Stimulated activated naive B cell treated with anti-CD40 and anti-IgM and Interleukin-4, amounts not matched to agents 10 μg/mL and 1 μg/mL and 100 μg/mL, for 72 hours (primary cell): Measurements from ENCODE around the gene GRIN1.

Source experiments
- ATAC-seq, 2 donors: fragments of 150-1000 bp; cut with Tn5 transposase; replicated peaks; 2 replicates each; pipeline ENCODE4 v1.10.0; 2021; ENCODE audit warnings: moderate library complexity in 1 of 2
- DNase-seq: peaks from one replicate; pipeline ENCODE4 v3.0.0; 2021
- H3K27ac Mint-ChIP-seq: one replicate; pipeline ENCODE4 v1.8.0; 2022; ENCODE audit warnings: mild to moderate bottlenecking, mixed read lengths
- H3K27me3 Mint-ChIP-seq, 2 donors: one replicate each; pipeline ENCODE4 v1.8.0; 2022; ENCODE audit warnings: mixed read lengths in 2 of 2
- H3K36me3 Mint-ChIP-seq, 2 donors: one replicate each; pipeline ENCODE4 v1.8.0; 2022; ENCODE audit warnings: mixed read lengths in 2 of 2, mild to moderate bottlenecking in 1 of 2
- H3K4me1 Mint-ChIP-seq, 2 donors: one replicate each; pipeline ENCODE4 v1.8.0; 2022; ENCODE audit warnings: mixed read lengths in 2 of 2, mild to moderate bottlenecking in 1 of 2
- H3K4me3 Mint-ChIP-seq, 2 donors: one replicate each; pipeline ENCODE4 v1.8.0; 2022; ENCODE audit warnings: mild to moderate bottlenecking in 2 of 2, mixed read lengths in 2 of 2, moderate library complexity in 1 of 2
- H3K9me3 Mint-ChIP-seq, 2 donors: one replicate each; pipeline ENCODE4 v1.8.0; 2022; ENCODE audit warnings: mixed read lengths in 2 of 2, mild to moderate bottlenecking in 1 of 2

GRIN1 gene

GRCh38 chr9:137138722-137139467 lies at the start of gene GRIN1:
TSS of gene GRIN1 (plus strand) at chr9:137139154. CDS start at chr9:137139487, 333 bp downstream.
- H3K27me3 Mint-ChIP-seq, result peaks cover 73 to 75% of the 10 kb centered on the region in 2 donors
- no peaks in the 10 kb centered on the region for H3K9me3 Mint-ChIP-seq
- no peaks in the 10 kb centered on the region for H3K36me3 Mint-ChIP-seq
- peaks cover 11 to 12% of the 10 kb centered on the region in 2 donors for H3K4me1 Mint-ChIP-seq
- H3K27ac Mint-ChIP-seq, result peak within 1 kb of the TSS; percentile 78
- DNase-seq (no peak), ATAC-seq (peak in 1 of 2 donors; percentile 41)
- peak within 1 kb of the TSS in 1 of 2 donors; percentile 26 for H3K4me3 Mint-ChIP-seq

- Mint-ChIP-seq H3K9me3 (no peaks in the 10 kb centered on the region), H3K27ac (no peak overlapping the region), H3K4me1 (peaks cover 25 to 42% of the 10 kb centered on the region in 2 donors), H3K4me3 (no peak overlapping the region), H3K36me3 (peaks cover 21 to 37% of the 10 kb centered on the region in 2 donors), H3K27me3 (no peaks in the 10 kb centered on the region)
- no peak for ATAC-seq
- DNase-seq, result no peak
Observed at GRCh38 chr9:137089232-137089947, 49.6 kb upstream of the GRIN1 start.

GRCh38 chr9:137095664-137096517 lies 43.1 kb upstream of the GRIN1 start:
- no peaks in the 10 kb centered on the region for H3K27me3 Mint-ChIP-seq
- H3K36me3 Mint-ChIP-seq, result peaks cover 30 to 48% of the 10 kb centered on the region in 2 donors
- DNase-seq, result no peak
- peaks cover 4% of the 10 kb centered on the region in 2 donors for H3K4me1 Mint-ChIP-seq
- peak overlapping the region; percentile 42 for H3K27ac Mint-ChIP-seq
- H3K9me3 Mint-ChIP-seq, result no peaks in the 10 kb centered on the region
- peak; percentile 80 to 95 for ATAC-seq
- peak overlapping the region; percentile 50 to 56 for H3K4me3 Mint-ChIP-seq

- H3K36me3 Mint-ChIP-seq, result peaks cover 25 to 44% of the 10 kb centered on the region in 2 donors
- H3K27ac Mint-ChIP-seq, result no peak overlapping the region
- ATAC-seq (no peak), DNase-seq (no peak)
- H3K27me3 Mint-ChIP-seq, result no peaks in the 10 kb centered on the region
- no peaks in the 10 kb centered on the region for H3K9me3 Mint-ChIP-seq
- H3K4me1 Mint-ChIP-seq, result peaks cover 0 to 4% of the 10 kb centered on the region in 2 donors
- no peak overlapping the region for H3K4me3 Mint-ChIP-seq
Observed at GRCh38 chr9:137096785-137097546, 42.0 kb upstream of the GRIN1 start.

GRCh38 chr9:137097761-137098462 lies 41.0 kb upstream of the GRIN1 start:
- H3K4me1 Mint-ChIP-seq, result peaks cover 0 to 4% of the 10 kb centered on the region in 2 donors
- DNase-seq, result no peak
- H3K27ac Mint-ChIP-seq, result no peak overlapping the region
- H3K4me3 Mint-ChIP-seq, result no peak overlapping the region
- H3K9me3 Mint-ChIP-seq, result no peaks in the 10 kb centered on the region
- H3K36me3 Mint-ChIP-seq, result peaks cover 24 to 40% of the 10 kb centered on the region in 2 donors
- ATAC-seq, result no peak
- no peaks in the 10 kb centered on the region for H3K27me3 Mint-ChIP-seq

- Mint-ChIP-seq H3K36me3 (peaks cover 23 to 37% of the 10 kb centered on the region in 2 donors), H3K4me1 (peaks cover 0 to 4% of the 10 kb centered on the region in 2 donors), H3K4me3 (no peak overlapping the region), H3K27ac (no peak overlapping the region), H3K9me3 (no peaks in the 10 kb centered on the region), H3K27me3 (no peaks in the 10 kb centered on the region)
- DNase-seq (no peak), ATAC-seq (no peak)
Observed at GRCh38 chr9:137099231-137099630, 39.7 kb upstream of the GRIN1 start.

- peaks cover 0 to 3% of the 10 kb centered on the region in 2 donors for H3K4me1 Mint-ChIP-seq
- DNase-seq (no peak), ATAC-seq (no peak)
- peaks cover 14 to 23% of the 10 kb centered on the region in 2 donors for H3K36me3 Mint-ChIP-seq
- H3K9me3 Mint-ChIP-seq, result no peaks in the 10 kb centered on the region
- H3K27ac Mint-ChIP-seq, result no peak overlapping the region
- H3K4me3 Mint-ChIP-seq, result no peak overlapping the region
- H3K27me3 Mint-ChIP-seq, result no peaks in the 10 kb centered on the region
Observed at GRCh38 chr9:137103206-137103999, 35.6 kb upstream of the GRIN1 start.

- Mint-ChIP-seq H3K27me3 (no peaks in the 10 kb centered on the region), H3K27ac (no peak overlapping the region)
- ATAC-seq, result no peak
Observed at GRCh38 chr9:137105814-137106661, 32.9 kb upstream of the GRIN1 start.

GRCh38 chr9:137106662-137107250 lies 32.2 kb upstream of the GRIN1 start:
- ATAC-seq, result no peak
- peaks cover 23 to 25% of the 10 kb centered on the region in 2 donors for H3K36me3 Mint-ChIP-seq
- no peak overlapping the region for H3K27ac Mint-ChIP-seq
- DNase-seq, result no peak
- no peaks in the 10 kb centered on the region for H3K9me3 Mint-ChIP-seq
- no peak overlapping the region for H3K4me3 Mint-ChIP-seq
- H3K4me1 Mint-ChIP-seq, result no peaks in the 10 kb centered on the region
- no peaks in the 10 kb centered on the region for H3K27me3 Mint-ChIP-seq

More at GRCh38 chr9:137105814-137106661, 32.9 kb upstream of the GRIN1 start:
- Mint-ChIP-seq H3K36me3 (peaks cover 20 to 24% of the 10 kb centered on the region in 2 donors), H3K4me3 (no peak overlapping the region), H3K4me1 (no peaks in the 10 kb centered on the region), H3K9me3 (no peaks in the 10 kb centered on the region)
- no peak for DNase-seq

GRCh38 chr9:137107312-137107921 lies 31.5 kb upstream of the GRIN1 start:
- Mint-ChIP-seq H3K36me3 (peaks cover 23 to 25% of the 10 kb centered on the region in 2 donors), H3K4me1 (no peaks in the 10 kb centered on the region), H3K27ac (no peak overlapping the region), H3K9me3 (no peaks in the 10 kb centered on the region), H3K4me3 (no peak overlapping the region), H3K27me3 (no peaks in the 10 kb centered on the region)
- no peak for DNase-seq
- peak in 1 of 2 donors; percentile 15 for ATAC-seq

GRCh38 chr9:137107982-137108381 lies 31.0 kb upstream of the GRIN1 start:
- peak in 1 of 2 donors; percentile 8 for ATAC-seq
- Mint-ChIP-seq H3K9me3 (no peaks in the 10 kb centered on the region), H3K36me3 (peaks cover 23 to 28% of the 10 kb centered on the region in 2 donors), H3K27ac (no peak overlapping the region), H3K4me3 (no peak overlapping the region), H3K27me3 (no peaks in the 10 kb centered on the region), H3K4me1 (peaks cover 0 to 2% of the 10 kb centered on the region in 2 donors)
- DNase-seq, result no peak
